IMR-90 (cell line): ENCODE measurements around the gene OTUD4. TPM values are rescaled to one million over a fixed set of nuclear protein-coding genes. Genes with fewer than 3 reads are reported as not detected.

Experiments used
- ATAC-seq: fragments of 200-7000 bp; cut with Tn5 transposase; 2 replicates; pipeline ENCODE4 v1.9.1; 2020; ENCODE audit warnings: low read depth, mild to moderate bottlenecking, moderate library complexity
- BruUV-seq: library from RNA; stranded (reverse); fragments of 400-500 nt; replicated peaks from 2 replicates; lab custom pipeline; 2021; lab: Mats Ljungman, UMichigan
- CTCF ChIA-PET: fragments of 300-600 bp; formaldehyde crosslinking; extraction: SDS; loops from one replicate; lab custom pipeline; 2021; ENCODE audit warnings: antibody characterized with exemption; lab: Yijun Ruan, JAX
- POLR2A ChIA-PET: fragments of 300-600 bp; sonication (Branson Sonifier 250); formaldehyde crosslinking; loops from one replicate; lab custom pipeline; 2022; ENCODE audit warnings: antibody characterized with exemption; ENCODE audit not compliant: unreplicated experiment; lab: Charles Lee
- DNase-seq: peaks from one replicate; pipeline ENCODE4 v3.0.0; 2013
- H2AFZ ChIP-seq: replicated peaks from 2 replicates; pipeline ENCODE3; 2013; ENCODE audit warnings: low read length, mild to moderate bottlenecking; ENCODE audit not compliant: poor library complexity
- H2AK5ac ChIP-seq: 2 replicates; pipeline ENCODE4 v1.6.1; 2013; ENCODE audit warnings: low read depth, low read length, inconsistent platforms
- H2AK9ac ChIP-seq: replicated peaks from 2 replicates; pipeline ENCODE3; 2013; ENCODE audit warnings: mild to moderate bottlenecking, low read depth, low read length, moderate library complexity; ENCODE audit not compliant: poor library complexity
- H2BK120ac ChIP-seq: 2 replicates; pipeline ENCODE4 v1.6.1; 2013; ENCODE audit warnings: low read depth, low read length, inconsistent platforms
- H2BK15ac ChIP-seq: 3 replicates; pipeline ENCODE4 v1.6.1; 2013; ENCODE audit warnings: low read depth, low read length, inconsistent platforms
- H2BK20ac ChIP-seq: 2 replicates; pipeline ENCODE4 v1.6.1; 2013; ENCODE audit warnings: low read depth, mild to moderate bottlenecking, inconsistent platforms, low read length, moderate library complexity
- H2BK5ac ChIP-seq: 2 replicates; pipeline ENCODE4 v1.6.1; 2013; ENCODE audit warnings: mild to moderate bottlenecking, low read depth, low read length, inconsistent platforms; ENCODE audit not compliant: poor library complexity, severe bottlenecking
- H3K14ac ChIP-seq: replicated peaks from 2 replicates; pipeline ENCODE4 v1.6.1; 2013; ENCODE audit warnings: low read depth, low read length, inconsistent platforms
- H3K18ac ChIP-seq: 2 replicates; pipeline ENCODE4 v1.6.1; 2013; ENCODE audit warnings: low read depth, low read length, control low read depth
- H3K23ac ChIP-seq: 2 replicates; pipeline ENCODE4 v1.6.1; 2013; ENCODE audit warnings: low read depth, low read length, inconsistent platforms
- H3K27ac ChIP-seq: 2 replicates; pipeline ENCODE4 v1.5.1; 2013; ENCODE audit warnings: mild to moderate bottlenecking, control low read depth, low read length; ENCODE audit not compliant: insufficient read depth
- H3K27me3 ChIP-seq: 2 replicates; pipeline ENCODE4 v1.6.1; 2013; ENCODE audit warnings: low read length; ENCODE audit not compliant: control insufficient read depth, insufficient read depth
- H3K36me3 ChIP-seq: 2 replicates; pipeline ENCODE4 v1.6.1; 2013; ENCODE audit warnings: low read length, mixed read lengths; ENCODE audit not compliant: control insufficient read depth, insufficient read depth
- H3K4ac ChIP-seq: 2 replicates; pipeline ENCODE4 v1.6.1; 2013; ENCODE audit warnings: low read depth, low read length, inconsistent platforms
- H3K4me1 ChIP-seq: 2 replicates; pipeline ENCODE4 v1.6.1; 2013; ENCODE audit warnings: low read length, mixed read lengths; ENCODE audit not compliant: control insufficient read depth, insufficient read depth
- H3K4me2 ChIP-seq: 2 replicates; pipeline ENCODE4 v1.6.1; 2013; ENCODE audit warnings: low read depth, mild to moderate bottlenecking, control low read depth, low read length, moderate library complexity
- H3K4me3 ChIP-seq: 2 replicates; pipeline ENCODE4 v1.5.1; 2013; ENCODE audit warnings: low read depth, mild to moderate bottlenecking, control low read depth, low read length, moderate library complexity; ENCODE audit not compliant: insufficient read depth
- H3K56ac ChIP-seq: 2 replicates; pipeline ENCODE4 v1.6.1; 2013; ENCODE audit warnings: low read length, inconsistent platforms; ENCODE audit not compliant: insufficient read depth; ENCODE audit errors: extremely low read depth
- H3K79me1 ChIP-seq, 2 experiments: 2 replicates each; pipeline ENCODE4 v1.6.1; 2013; ENCODE audit warnings: low read length in 2 of 2, inconsistent platforms in 1 of 2, low read depth in 1 of 2
- H3K9ac ChIP-seq: 2 replicates; pipeline ENCODE4 v1.6.1; 2013; ENCODE audit warnings: low read depth, low read length, control low read depth
- H3K9me1 ChIP-seq: 2 replicates; pipeline ENCODE4 v1.6.1; 2013; ENCODE audit warnings: low read length, inconsistent platforms; ENCODE audit not compliant: insufficient read depth
- H3K9me3 ChIP-seq: 2 replicates; pipeline ENCODE4 v1.6.1; 2013; ENCODE audit warnings: low read length; ENCODE audit not compliant: control insufficient read depth, insufficient read depth
- H4K20me1 ChIP-seq: 2 replicates; pipeline ENCODE4 v1.6.1; 2013; ENCODE audit warnings: low read length, inconsistent platforms; ENCODE audit not compliant: insufficient read depth
- H4K5ac ChIP-seq: 2 replicates; pipeline ENCODE4 v1.6.1; 2013; ENCODE audit warnings: mild to moderate bottlenecking, low read depth, low read length, control low read depth
- H4K8ac ChIP-seq, 2 experiments: 2 replicates each; pipeline ENCODE4 v1.6.1; 2013; ENCODE audit warnings: low read depth in 2 of 2, low read length in 2 of 2, control low read depth in 1 of 2, inconsistent platforms in 1 of 2
- H4K91ac ChIP-seq: 2 replicates; pipeline ENCODE4 v1.6.1; 2013; ENCODE audit warnings: low read depth, low read length, inconsistent platforms; ENCODE audit not compliant: insufficient read depth
- BHLHE40 ChIP-seq: fragments of 150-350 bp; IDR thresholded peaks from 2 replicates; pipeline ENCODE4 v1.6.1; 2016; ENCODE audit warnings: mild to moderate bottlenecking, low read depth, low read length
- CEBPB ChIP-seq: IDR thresholded peaks from 2 replicates; pipeline ENCODE4 v1.6.1; 2012; ENCODE audit warnings: low read depth, low read length, improper control_type of control experiment
- CHD1 ChIP-seq: IDR thresholded peaks from 2 replicates; pipeline ENCODE4 v1.6.1; 2012; ENCODE audit warnings: low read depth, low read length, improper control_type of control experiment
- FOS ChIP-seq: fragments of 150-350 bp; IDR thresholded peaks from 2 replicates; pipeline ENCODE4 v1.6.1; 2016; ENCODE audit warnings: low read depth, low read length
- MAFK ChIP-seq: IDR thresholded peaks from 2 replicates; pipeline ENCODE4 v1.6.1; 2012; ENCODE audit warnings: low read depth, low read length, improper control_type of control experiment
- MAZ ChIP-seq: IDR thresholded peaks from 2 replicates; pipeline ENCODE4 v1.6.1; 2012; ENCODE audit warnings: low read depth, mild to moderate bottlenecking, low read length, improper control_type of control experiment, moderate library complexity, borderline replicate concordance
- MXI1 ChIP-seq: IDR thresholded peaks from 2 replicates; pipeline ENCODE4 v1.6.1; 2012; ENCODE audit warnings: low read depth, mild to moderate bottlenecking, low read length, moderate library complexity, borderline replicate concordance
- NFE2L2 ChIP-seq: fragments of 150-350 bp; IDR thresholded peaks from 2 replicates; pipeline ENCODE4 v1.6.1; 2016; ENCODE audit warnings: low read depth, mild to moderate bottlenecking, low read length
- POLR2A ChIP-seq: IDR thresholded peaks from 2 replicates; pipeline ENCODE4 v1.6.1; 2012; ENCODE audit warnings: mild to moderate bottlenecking, low read depth, low read length
- RAD21 ChIP-seq: IDR thresholded peaks from 2 replicates; pipeline ENCODE4 v1.6.1; 2012; ENCODE audit warnings: low read length, improper control_type of control experiment
- RCOR1 ChIP-seq: IDR thresholded peaks from 2 replicates; pipeline ENCODE4 v1.6.1; 2012; ENCODE audit warnings: mild to moderate bottlenecking, low read length, improper control_type of control experiment; ENCODE audit not compliant: insufficient replicate concordance
- RFX5 ChIP-seq: IDR thresholded peaks from 2 replicates; pipeline ENCODE4 v1.8.0; 2012; ENCODE audit warnings: low read depth, mild to moderate bottlenecking, low read length, moderate library complexity
- SMC3 ChIP-seq: fragments of 150-350 bp; IDR thresholded peaks from 2 replicates; pipeline ENCODE4 v1.6.1; 2016; ENCODE audit warnings: low read depth, mild to moderate bottlenecking, antibody characterized with exemption, low read length, moderate library complexity
- WGBS, 2 experiments: methylation state at CpG; one replicate each; pipeline versions ENCODE4 v1.1.5 to v1.1.7; 2013; ENCODE audit warnings: missing lambda C conversion rate in 2 of 2; ENCODE audit not compliant: insufficient read length in 1 of 2; ENCODE audit errors: extremely low coverage in 2 of 2; 5-methylcytosine and 5-hydroxymethylcytosine counted together
- dilution Hi-C: fragments of 300-500 bp; cut with HindIII; formaldehyde crosslinking; loops from one replicate; pipeline ENCODE4 v1.14.3; 2018; ENCODE audit warnings: low sequenced_read_pairs; ENCODE audit not compliant: unreplicated experiment
- in situ Hi-C: fragments of 300-500 bp; cut with MboI; formaldehyde crosslinking; loops from 3 replicates; pipeline ENCODE4 v1.14.3; 2019; ENCODE audit warnings: low sequenced_read_pairs, inconsistent platforms, mixed read lengths
- intact Hi-C: fragments of 100-400 bp; cut with micrococcal nuclease; formaldehyde crosslinking; loops from 2 replicates; pipeline ENCODE4 v1.10.0; 2022
- polyA plus RNA-seq, 3 experiments: library from polyadenylated mRNA; depleted of rRNA; stranded (reverse); fragments of >200 nt; gene quantifications; 2 replicates each; pipeline ENCODE4 v1.2.3, GENCODE V29; 2012; ENCODE audit warnings: low replicate concordance in 1 of 3
- total RNA-seq: library from RNA; depleted of rRNA; stranded (reverse); fragments of >200 nt; gene quantifications from 2 replicates; pipeline ENCODE4 v1.2.3, GENCODE V29; 2012
- TF ChIP-seq, protein P1 (sequence below): conservative IDR thresholded peaks from 2 replicates; pipeline ENCODE4 v1.5.1; 2012; ENCODE audit warnings: mild to moderate bottlenecking, low read depth, low read length, improper control_type of control experiment
- TF ChIP-seq, protein P2 (sequence below): fragments of 150-350 bp; IDR thresholded peaks from 2 replicates; pipeline ENCODE4 v1.6.1; 2016; ENCODE audit warnings: low read depth, mild to moderate bottlenecking, low read length, moderate library complexity, borderline replicate concordance
- TF ChIP-seq, protein P3 (sequence below): fragments of 150-350 bp; IDR thresholded peaks from 2 replicates; pipeline ENCODE4 v1.6.1; 2017; ENCODE audit warnings: mild to moderate bottlenecking, antibody characterized with exemption, low read length, low read depth

The OTUD4 gene
- total and polyA plus RNA-seq, 2 of the 4 experiments (the other 2 are of a cell fraction) = 11.0 to 12.4 TPM

DNA sequence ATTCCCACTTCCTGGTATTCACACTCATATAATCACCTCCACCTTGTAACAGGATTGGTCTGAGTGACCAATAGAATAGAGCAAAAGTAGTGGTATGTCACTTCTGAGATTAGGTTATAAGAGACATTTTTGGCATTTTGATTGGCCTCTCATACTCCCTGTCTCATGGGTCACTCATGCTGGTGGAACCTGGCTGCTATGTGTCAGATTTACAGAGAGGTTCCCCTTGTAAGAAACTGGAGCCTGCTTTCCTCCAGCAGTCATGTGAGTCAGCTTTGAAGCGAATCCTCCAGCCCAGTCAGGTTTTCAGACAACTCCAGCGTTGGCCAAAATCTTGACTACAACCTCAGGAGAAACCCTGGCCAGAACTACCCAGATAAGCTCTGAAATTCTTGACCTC, 2.6 kb upstream of the OTUD4 start:
- WGBS, 2 experiments = no CpG with 5 or more reads among the region's 2 CpGs
- intact Hi-C loops = no loop called here

More for the DNA sequence above, 2.6 kb upstream of the OTUD4 start:
- Histone ChIP-seq H2BK20ac (no peak overlapping the region), H3K14ac (no peak overlapping the region), H3K4me3 (no peak overlapping the region), H4K91ac (no peak overlapping the region), H3K4me1 (no peaks in the 10 kb centered on the region), H3K18ac (no peak overlapping the region), H3K4me2 (no peak overlapping the region), H2BK5ac (no peak overlapping the region), H3K4ac (no peak overlapping the region), H3K9me1 (0 out of 2 replicates have a peak, but pooled peaks cover 3% of the 10 kb centered on the region), H4K8ac (no peak overlapping the region), H3K23ac (no peak overlapping the region), H2BK120ac (no peak overlapping the region), H3K9me3 (no peaks in the 10 kb centered on the region), H2BK15ac (no peak overlapping the region), H2AK9ac (no peak overlapping the region), H3K79me1 (peaks cover 3 to 7% of the 10 kb centered on the region in 2 experiments; a peak in 2 of 4 replicates), H3K36me3 (no peaks in the 10 kb centered on the region), H3K27me3 (peaks cover 2% of the 10 kb centered on the region; the same call in 1 of the 2 replicates), H2AFZ (no peak overlapping the region), H3K27ac (no peak overlapping the region), H3K56ac (no peak overlapping the region), H4K5ac (no peak overlapping the region), H4K20me1 (0 out of 2 replicates have a peak, but pooled peaks cover 3% of the 10 kb centered on the region), H3K9ac (no peak overlapping the region), H2AK5ac (no peak overlapping the region)
- TF ChIP-seq, protein P1, sequence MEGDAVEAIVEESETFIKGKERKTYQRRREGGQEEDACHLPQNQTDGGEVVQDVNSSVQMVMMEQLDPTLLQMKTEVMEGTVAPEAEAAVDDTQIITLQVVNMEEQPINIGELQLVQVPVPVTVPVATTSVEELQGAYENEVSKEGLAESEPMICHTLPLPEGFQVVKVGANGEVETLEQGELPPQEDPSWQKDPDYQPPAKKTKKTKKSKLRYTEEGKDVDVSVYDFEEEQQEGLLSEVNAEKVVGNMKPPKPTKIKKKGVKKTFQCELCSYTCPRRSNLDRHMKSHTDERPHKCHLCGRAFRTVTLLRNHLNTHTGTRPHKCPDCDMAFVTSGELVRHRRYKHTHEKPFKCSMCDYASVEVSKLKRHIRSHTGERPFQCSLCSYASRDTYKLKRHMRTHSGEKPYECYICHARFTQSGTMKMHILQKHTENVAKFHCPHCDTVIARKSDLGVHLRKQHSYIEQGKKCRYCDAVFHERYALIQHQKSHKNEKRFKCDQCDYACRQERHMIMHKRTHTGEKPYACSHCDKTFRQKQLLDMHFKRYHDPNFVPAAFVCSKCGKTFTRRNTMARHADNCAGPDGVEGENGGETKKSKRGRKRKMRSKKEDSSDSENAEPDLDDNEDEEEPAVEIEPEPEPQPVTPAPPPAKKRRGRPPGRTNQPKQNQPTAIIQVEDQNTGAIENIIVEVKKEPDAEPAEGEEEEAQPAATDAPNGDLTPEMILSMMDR = no peak
- TF ChIP-seq NFE2L2 = no peak
- TF ChIP-seq RCOR1 = no peak
- TF ChIP-seq CHD1 = no peak
- no peak for TF ChIP-seq MXI1
- TF ChIP-seq SMC3 = no peak
- no peak for TF ChIP-seq MAFK
- TF ChIP-seq, protein P2, sequence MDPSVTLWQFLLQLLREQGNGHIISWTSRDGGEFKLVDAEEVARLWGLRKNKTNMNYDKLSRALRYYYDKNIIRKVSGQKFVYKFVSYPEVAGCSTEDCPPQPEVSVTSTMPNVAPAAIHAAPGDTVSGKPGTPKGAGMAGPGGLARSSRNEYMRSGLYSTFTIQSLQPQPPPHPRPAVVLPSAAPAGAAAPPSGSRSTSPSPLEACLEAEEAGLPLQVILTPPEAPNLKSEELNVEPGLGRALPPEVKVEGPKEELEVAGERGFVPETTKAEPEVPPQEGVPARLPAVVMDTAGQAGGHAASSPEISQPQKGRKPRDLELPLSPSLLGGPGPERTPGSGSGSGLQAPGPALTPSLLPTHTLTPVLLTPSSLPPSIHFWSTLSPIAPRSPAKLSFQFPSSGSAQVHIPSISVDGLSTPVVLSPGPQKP = no peak
- TF ChIP-seq RAD21 = no peak
- no peak for TF ChIP-seq RFX5
- TF ChIP-seq FOS = no peak
- TF ChIP-seq POLR2A = no peak
- TF ChIP-seq CEBPB = no peak
- TF ChIP-seq BHLHE40 = no peak
- TF ChIP-seq, protein P3, sequence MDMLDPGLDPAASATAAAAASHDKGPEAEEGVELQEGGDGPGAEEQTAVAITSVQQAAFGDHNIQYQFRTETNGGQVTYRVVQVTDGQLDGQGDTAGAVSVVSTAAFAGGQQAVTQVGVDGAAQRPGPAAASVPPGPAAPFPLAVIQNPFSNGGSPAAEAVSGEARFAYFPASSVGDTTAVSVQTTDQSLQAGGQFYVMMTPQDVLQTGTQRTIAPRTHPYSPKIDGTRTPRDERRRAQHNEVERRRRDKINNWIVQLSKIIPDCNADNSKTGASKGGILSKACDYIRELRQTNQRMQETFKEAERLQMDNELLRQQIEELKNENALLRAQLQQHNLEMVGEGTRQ = no peak
- TF ChIP-seq MAZ = no peak
- in situ Hi-C loops (no loop called here), dilution Hi-C loops (no loop called here)
- BruUV-seq = no TSS peak
- DNase-seq (peak; percentile 41), ATAC-seq (no peak)
- ChIA-PET POLR2A (no interaction called here), CTCF (no interaction called here)
